ENCODE results near the gene SLITRK3.
"Not testable (repeated sequence)": the region's sequence is repeated elsewhere in the genome, so short reads cannot be mapped to it uniquely, and the experiment has no call there.

Gene SLITRK3

GRCh38 chr3:165193366-165194254 is 2.6 kb downstream of the SLITRK3 start:
- peak overlapping the region; percentile 61 for H3K4me3 ChIP-seq (ENCODE audit: low read depth, low read length)

GRCh38 chr3:165192610-165193192 is 3.5 kb downstream of the SLITRK3 start:
- peak overlapping the region; percentile 54 for H3K4me3 ChIP-seq (ENCODE audit: low read depth, low read length)

- no peak overlapping the region for H3K4me3 ChIP-seq (ENCODE audit: low read depth, low read length)
These were observed 4.7 kb downstream of the SLITRK3 start for GRCh38 chr3:165191491-165191890.

GRCh38 chr3:165188452-165188851 is 7.7 kb downstream of the SLITRK3 start:
- no peak overlapping the region for H3K4me3 ChIP-seq (ENCODE audit: low read depth, low read length)

GRCh38 chr3:165185707-165186327 is 10.4 kb downstream of the SLITRK3 start:
- H3K4me3 ChIP-seq (ENCODE audit: low read depth, low read length): no peak overlapping the region

GRCh38 chr3:165181556-165181955 is 14.6 kb downstream of the SLITRK3 start:
- H3K4me3 ChIP-seq (ENCODE audit: low read depth, low read length): no peak overlapping the region

- H3K4me3 ChIP-seq (ENCODE audit: low read depth, low read length): no peak overlapping the region
These were observed 25.9 kb downstream of the SLITRK3 start for GRCh38 chr3:165170236-165170635.

GRCh38 chr3:165169368-165169767 is 26.8 kb downstream of the SLITRK3 start:
- H3K4me3 ChIP-seq (ENCODE audit: low read depth, low read length): no peak overlapping the region

- no peak overlapping the region for H3K4me3 ChIP-seq (ENCODE audit: low read depth, low read length)
These were observed 33.3 kb downstream of the SLITRK3 start for GRCh38 chr3:165162883-165163282.

GRCh38 chr3:165159760-165160421 is 36.3 kb downstream of the SLITRK3 start:
- H3K4me3 ChIP-seq (ENCODE audit: low read depth, low read length): no peak overlapping the region

GRCh38 chr3:165158011-165158410 is 38.2 kb downstream of the SLITRK3 start:
- H3K4me3 ChIP-seq (ENCODE audit: low read depth, low read length): no peak overlapping the region

GRCh38 chr3:165156757-165157420 is 39.3 kb downstream of the SLITRK3 start:
- H3K4me3 ChIP-seq (ENCODE audit: low read depth, low read length): no peak overlapping the region

- H3K4me3 ChIP-seq (ENCODE audit: low read depth, low read length): no peak overlapping the region
These were observed 47.2 kb downstream of the SLITRK3 start for GRCh38 chr3:165148876-165149441.

- no peak overlapping the region for H3K4me3 ChIP-seq (ENCODE audit: low read depth, low read length)
These were observed 51.9 kb downstream of the SLITRK3 start for GRCh38 chr3:165144271-165144670.

GRCh38 chr3:165139918-165140317 is 56.3 kb downstream of the SLITRK3 start:
- not testable (repeated sequence) for H3K4me3 ChIP-seq (ENCODE audit: low read depth, low read length)

Data from iPS-11a (cell line).